ENCODE measurements around the gene ATP11A.

Gene ATP11A

DNA sequence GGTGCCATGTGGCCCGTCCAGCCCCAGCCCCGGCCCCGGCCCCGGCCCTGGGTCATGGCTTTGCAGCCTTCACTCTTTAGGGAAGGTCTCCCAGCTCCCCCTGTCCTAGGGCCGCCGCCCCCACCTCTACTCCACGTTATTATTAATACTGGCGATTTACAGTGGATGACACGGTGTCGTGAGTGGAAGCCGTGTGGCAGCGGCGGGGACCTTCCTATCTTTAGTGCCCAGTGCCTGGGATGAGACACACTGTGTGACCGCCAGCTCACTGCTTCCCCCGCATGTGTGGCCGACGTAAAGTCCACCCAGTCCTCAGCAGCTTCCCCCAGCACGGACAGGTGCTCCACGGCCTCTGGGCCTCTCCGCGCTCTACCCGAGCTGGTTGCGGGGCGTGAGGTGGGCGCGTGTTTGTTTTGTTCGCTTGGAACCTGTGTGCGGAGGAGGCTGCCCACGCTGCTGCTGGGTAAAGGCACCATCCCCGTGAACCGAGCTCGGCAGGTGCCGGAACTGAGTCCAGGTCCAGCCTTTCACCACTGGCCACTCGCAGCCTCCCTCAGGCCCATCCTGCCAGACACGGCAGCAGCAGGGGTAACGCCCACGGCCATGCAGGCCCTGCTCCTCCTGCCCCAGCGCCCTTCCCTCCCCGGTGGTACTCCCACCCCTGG lies 208.2 kb downstream of the ATP11A start:
- no peak for DNase-seq

- no peak for DNase-seq
Observed at GRCh38 chr13:112898621-112899280, 208.9 kb downstream of the ATP11A start.

DNA sequence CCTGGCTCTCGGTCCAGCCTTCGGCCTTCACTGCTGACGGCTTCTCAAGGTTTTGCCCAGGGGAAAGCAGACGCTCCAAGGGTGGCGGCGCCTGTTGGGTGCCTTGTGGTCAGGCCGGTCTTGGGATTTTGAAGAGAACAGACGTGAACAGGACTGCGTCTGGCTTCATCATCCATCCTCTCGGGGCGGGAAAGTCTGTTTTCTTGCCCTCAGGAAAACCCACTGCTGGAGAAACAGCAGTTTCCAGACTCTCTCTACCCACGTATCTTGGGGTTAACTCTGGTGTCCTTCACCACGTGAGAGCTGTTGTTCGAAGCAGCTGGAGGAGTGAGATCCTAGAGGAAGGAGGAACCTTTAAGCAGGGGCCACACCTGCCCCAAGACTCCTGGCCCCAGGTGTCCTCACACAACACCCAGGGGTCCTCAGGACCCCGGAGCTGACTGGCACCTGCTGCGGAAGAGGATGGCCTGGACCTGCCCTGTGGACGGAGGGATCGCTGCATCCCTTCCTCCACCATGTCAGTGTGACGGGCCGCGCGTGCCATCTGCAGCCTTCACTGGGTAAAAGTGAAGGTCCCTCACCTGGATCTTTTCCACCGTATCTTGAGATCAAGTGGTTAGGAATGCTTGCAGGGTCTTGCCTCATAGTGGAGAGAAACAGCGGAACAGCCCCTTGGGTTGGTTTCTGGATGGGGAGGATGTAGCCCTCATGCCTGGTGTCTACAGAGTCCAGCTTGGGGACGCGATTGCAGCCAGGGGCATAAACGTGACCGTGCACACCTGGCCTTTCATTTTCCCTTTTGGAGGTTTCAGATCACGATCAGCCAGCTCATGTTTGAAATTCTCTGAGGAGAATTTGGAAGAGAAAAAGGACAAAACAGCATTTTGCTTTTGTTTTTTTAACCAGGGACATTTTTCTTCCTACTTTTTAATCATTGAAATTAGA lies 209.7 kb downstream of the ATP11A start:
- no peak for DNase-seq

GRCh38 chr13:112900226-112900600 lies 210.4 kb downstream of the ATP11A start:
- no peak for DNase-seq

GRCh38 chr13:112900691-112901091 lies 210.9 kb downstream of the ATP11A start:
- no peak for DNase-seq

DNA sequence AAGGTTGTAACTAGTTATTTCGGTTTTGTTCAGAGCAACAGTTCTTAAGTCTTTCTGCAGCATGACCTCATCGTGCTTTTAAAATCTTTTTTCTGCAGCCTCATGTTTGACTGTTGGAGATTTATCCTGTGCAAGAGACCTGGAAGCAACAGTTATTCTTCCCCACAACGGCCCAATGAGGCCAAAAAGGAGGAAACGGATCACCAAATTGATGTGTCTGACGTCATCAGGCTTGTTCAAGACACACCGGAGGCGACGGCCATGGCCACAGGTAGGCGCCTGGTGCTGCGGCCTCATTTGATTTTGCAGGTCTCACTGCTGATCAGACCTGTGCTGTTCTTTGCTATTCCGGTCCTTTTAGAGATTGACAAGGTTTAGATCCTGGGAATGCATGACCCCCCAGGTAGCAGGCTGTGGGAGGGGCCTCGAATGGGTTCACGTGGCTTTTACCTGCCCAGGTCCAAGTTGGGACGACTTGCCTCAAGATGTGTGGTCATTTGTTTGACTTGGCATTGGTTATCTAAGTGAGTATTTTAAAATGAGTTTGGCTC lies 212.3 kb downstream of the ATP11A start:
- no peak for DNase-seq

DNA sequence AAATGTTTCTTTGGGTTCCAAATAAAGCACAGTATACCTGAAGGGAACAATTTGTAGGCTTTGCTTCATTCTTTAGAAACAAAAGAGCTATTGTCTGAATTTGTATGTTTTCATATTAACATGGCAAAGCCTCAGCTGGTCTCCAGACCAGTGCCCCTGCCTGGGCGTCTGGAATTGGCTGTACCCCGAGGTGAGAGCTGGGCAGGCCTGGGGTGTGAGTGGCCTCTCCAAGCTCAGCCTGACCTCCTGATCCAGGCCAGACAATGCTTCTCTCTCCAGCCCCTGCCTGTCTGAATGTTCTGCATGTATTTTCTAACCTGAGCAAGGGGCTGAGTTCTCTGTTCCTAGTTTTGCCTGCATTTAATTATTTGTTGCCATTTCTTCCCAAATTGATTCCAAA lies 212.8 kb downstream of the ATP11A start:
- DNase-seq = no peak

DNA sequence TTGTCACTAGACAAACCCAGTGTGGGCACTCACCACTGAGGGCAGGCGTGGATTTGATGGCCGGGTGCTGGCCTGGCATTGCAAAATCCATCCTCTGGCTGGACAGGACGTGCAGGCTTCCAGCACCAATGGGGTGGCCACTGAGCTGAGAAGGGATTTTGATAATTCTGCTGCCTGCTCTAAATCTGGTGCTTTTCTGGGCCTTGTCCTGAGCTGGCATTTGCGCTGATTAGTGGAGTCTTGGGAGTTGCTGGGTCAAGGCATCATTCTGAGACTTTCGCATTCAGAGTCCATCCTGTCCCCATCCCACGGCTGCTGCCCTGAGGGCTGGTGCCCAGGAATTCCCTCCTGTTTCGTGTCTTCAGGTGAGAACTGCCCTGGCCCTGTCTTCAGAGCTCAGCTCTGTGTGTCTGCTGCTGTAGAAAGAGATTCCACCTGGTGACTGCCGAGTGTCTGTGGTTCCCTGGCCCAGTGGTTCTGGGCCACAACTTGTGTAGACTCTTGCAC lies 213.3 kb downstream of the ATP11A start:
- DNase-seq = no peak

DNA sequence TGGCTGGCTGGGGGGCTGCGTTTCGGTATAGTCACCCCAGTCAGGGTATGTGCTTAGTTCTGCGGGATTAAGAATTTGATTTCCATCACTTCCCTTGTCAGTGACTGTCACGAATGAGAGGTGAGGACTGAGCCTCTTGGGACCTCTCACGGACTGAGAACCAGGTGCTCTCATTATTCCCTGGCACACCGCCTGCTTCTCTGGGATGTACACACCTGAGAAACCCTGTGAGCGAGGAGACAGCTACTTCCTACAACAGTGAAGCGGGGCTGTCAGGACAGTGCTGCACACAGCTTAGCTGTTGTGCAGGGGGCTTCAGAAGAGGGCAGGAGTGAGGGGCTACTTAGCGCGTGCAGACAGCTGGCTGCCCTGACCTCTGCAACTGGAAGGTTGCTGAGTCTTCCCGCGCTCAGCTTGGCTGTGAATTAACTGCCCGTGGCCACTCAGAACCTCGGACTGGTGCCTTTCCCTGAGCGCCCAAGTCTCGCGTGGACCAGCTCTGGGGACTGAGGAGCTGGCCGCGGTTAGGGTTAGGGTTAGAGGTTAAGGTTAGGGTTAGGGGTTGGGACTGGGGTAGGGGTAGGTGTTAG lies 213.9 kb downstream of the ATP11A start:
- no peak for DNase-seq

- DNase-seq = no peak
Observed at GRCh38 chr13:112904436-112904960, 214.7 kb downstream of the ATP11A start.

- DNase-seq = no peak
Observed at GRCh38 chr13:112905086-112905485, 215.2 kb downstream of the ATP11A start.

- no peak for DNase-seq
Observed at GRCh38 chr13:112905619-112905989, 215.8 kb downstream of the ATP11A start.

GRCh38 chr13:112905990-112906641 lies 216.3 kb downstream of the ATP11A start:
- no peak for DNase-seq

GRCh38 chr13:112907286-112907685 lies 217.4 kb downstream of the ATP11A start:
- no peak for DNase-seq

DNA sequence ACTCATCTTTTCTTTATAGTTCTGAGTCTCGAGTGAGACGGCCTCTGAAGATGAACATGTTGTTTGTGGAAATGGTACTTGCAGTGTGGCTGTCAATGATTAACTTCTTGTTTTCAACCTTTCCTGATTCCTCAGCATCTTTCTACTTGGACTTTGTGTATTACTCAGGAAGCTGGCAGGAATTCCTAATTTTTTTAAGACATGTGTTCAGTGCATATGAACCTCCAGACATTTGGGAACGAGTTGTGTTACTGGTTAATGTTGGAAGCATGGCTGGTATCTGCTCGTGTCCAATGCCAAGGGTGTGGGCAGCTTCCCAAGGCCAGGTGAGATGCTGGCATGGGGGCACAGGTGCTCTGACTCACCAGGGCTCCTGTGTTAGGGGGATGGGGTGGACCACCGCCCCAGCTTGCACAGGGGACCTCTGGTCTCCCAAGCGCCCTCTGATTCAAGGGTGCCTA lies 218.1 kb downstream of the ATP11A start:
- no peak for DNase-seq

DNA sequence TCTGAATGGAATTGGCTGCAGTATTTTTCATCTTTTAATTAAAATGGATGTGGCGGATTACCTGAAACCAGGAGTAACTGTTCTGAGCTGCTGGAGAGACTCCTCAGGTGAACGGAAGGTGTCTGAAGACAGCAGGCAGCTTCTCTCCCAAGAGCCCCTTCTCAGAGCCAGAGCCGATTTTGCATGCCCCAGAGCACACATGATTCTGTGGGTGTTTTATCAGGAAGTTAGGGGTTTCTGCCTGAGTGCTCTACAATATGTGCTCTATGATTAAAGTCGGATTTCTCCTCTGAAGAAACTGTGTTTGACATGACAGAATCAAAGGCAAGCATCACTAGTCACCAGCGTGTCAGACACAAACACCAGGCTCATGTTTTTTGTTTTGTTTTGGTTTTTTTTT lies 218.5 kb downstream of the ATP11A start:
- no peak for DNase-seq

- no peak for DNase-seq
Observed at GRCh38 chr13:112910016-112910415, 220.2 kb downstream of the ATP11A start.

- no peak for DNase-seq
Observed at GRCh38 chr13:112910616-112911280, 220.9 kb downstream of the ATP11A start.

GRCh38 chr13:112911285-112911701 lies 221.5 kb downstream of the ATP11A start:
- no peak for DNase-seq

- no peak for DNase-seq
Observed at GRCh38 chr13:112911883-112912282, 222.0 kb downstream of the ATP11A start.

- no peak for DNase-seq
Observed at GRCh38 chr13:112912726-112913440, 223.0 kb downstream of the ATP11A start.
